GM18508 (cell line): Measurements from ENCODE around the gene TXK.

Source experiments
- ATAC-seq: cut with Tn5 transposase; IDR thresholded peaks from one replicate; pipeline ENCODE4 v1.9.1; 2021; ENCODE audit warnings: moderate number of reproducible peaks; ENCODE audit not compliant: insufficient read depth, unreplicated experiment

Gene TXK

DNA sequence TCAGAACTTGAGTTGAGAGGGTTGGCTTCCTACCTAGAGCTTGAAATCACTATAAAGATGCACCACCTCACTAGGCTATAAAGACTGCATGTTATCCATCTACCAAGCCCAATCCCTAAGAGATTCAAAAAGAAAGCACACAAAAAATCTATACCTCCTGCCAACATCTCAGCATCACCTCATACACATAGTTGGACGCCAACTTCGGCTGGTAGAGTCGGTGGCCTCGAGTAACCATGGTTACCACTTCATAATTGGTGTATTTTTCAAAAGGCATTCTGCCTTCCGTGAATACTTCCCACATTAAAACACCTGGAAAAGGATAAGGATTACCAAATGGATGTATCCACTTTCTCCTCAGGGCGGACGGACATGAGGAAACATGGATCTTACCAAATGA, 4.5 kb upstream of the TXK start:
- ATAC-seq: no peak

DNA sequence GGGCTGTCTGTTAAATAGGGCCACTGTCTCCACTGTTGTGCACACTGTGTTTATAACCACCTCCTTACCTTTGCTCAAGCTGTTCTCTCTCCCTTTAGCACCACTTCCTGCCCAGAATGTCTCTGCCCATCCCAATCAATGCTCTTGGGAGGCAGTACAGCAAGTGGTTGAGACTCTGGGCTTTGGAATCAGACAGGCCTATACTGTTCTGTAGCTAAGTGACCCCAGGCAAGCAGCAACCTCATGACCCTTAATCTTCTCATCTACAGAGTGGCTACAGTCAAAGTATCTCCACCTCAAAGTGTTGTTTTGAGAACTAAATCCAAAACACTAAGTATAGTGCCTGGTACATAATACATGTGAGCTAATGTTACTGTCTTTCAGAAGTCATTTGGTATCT, 3.8 kb upstream of the TXK start:
- ATAC-seq: no peak

DNA sequence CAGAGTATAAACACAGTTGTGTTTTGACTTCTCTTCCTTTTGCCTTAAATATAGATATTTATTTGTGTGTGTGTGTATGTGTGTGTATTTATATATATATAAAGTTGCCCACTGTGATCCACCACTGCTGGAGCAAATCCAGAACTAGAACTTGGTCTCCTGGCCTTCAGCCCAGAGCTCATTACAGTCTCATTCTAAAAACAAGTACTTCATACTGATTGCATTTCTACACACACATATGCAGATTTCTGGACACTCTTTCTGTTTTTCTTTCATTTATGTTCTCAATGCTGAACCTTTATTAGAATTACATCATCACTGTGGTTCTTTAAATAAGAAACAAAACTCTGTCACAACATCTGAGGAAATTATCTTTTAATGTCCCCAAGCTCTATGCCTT, 381 bp downstream of the TXK start:
- ATAC-seq: no peak

DNA sequence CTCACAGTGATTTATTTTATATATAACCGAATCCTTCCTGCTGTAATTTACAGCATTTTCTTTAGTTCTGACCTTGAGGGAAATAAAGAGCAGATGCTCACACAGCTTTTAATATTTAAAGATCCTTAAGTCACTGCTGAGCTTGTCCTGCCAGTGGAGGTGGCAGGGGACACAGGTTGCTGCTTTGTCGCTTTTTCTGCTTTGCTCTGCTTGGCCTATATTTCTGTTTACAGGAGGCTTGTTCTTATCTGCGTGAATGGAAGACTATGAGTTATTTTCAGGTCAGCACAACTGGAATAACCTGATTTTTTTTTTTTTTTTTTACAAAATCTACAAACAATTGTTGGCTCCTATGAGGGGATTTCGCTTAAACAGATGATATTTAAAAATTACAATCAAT, 2.3 kb downstream of the TXK start:
- no peak for ATAC-seq

DNA sequence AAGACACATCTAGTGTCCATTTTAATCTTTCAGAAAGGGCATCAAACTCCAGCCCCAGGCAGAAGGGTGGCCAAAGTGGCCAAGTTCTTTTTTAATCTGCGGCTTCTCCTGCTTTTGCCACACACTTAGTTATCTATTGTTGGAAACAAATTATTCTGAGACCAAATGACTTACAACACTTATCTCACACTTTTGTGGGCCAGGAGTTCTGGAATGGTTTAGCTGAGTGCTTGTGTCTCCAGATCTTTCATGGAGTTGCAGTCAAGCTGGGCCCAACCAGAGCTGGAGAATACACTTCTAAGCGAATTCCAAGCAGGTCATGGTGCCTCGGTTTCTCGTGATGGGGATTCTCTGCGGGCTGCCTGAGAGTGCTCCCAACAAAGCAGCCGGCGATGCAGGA, 4.0 kb downstream of the TXK start:
- ATAC-seq: no peak

DNA sequence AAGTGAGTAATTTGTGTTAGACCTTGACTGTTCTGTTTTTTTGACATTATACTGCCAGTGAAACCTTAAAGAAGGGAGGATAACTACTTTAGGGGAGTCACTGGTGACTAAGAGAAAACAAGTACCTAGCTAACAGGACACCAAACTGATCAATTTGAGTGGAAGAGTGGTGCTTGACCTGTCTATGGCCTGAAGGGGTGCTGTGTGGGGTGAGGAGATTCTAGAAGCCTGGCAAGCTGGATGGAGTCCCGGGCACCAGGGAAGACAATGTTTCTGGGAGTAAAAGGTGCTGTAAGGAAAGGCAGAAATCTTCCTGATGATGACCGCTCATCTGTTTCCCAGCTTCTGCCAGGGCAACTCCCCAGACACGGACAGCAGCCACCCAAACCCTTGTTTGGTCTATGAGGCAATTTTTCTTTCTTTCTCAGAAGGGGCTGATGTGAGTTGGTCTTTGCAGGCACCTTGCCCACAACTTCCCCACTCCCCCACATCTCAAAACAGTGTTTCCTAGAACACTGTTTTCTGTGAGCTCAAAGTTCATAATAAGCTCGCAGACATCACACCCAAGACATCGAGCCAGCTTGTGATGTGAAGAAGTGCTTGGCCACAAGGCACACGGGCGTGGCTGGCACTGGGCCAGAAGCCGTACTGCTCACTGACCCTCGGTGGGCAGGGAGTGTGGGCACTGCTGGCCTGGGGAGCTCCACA, 4.6 kb downstream of the TXK start:
- ATAC-seq: no peak

DNA sequence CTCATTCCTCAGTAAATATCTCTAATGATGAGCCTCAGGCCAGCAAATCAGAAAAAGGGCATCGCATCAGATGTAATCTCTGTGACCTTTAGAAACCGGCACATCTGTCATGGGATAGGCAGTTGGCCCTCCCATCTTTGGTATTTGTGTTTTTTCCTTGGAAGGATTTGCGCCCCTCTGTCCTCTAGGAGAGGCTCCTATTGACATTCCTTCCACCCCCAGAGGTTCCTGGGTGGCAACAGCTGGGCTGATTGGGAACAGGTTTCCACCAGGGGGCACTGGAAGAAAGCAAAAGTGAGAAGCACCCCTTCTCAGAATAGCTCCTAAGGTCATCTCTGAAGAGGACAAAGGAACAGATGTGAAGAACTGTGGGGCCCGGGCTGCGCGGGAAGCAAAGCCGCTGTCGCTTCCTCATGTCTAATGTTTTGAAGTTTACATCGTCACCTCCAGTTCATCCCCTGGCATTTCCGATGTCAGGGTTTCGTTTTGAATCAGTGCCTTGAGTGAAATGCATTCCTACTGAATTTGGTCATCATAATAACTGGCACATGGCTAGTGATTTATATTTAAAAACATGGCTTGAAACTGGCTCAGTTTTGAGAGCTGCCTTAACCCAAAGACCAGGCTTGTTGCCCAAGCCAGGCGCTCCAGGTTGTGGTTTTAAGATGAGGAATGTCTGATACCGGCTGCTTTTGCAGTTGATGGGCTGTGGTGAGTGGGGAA, 6.2 kb downstream of the TXK start:
- ATAC-seq: peak; percentile 88

DNA sequence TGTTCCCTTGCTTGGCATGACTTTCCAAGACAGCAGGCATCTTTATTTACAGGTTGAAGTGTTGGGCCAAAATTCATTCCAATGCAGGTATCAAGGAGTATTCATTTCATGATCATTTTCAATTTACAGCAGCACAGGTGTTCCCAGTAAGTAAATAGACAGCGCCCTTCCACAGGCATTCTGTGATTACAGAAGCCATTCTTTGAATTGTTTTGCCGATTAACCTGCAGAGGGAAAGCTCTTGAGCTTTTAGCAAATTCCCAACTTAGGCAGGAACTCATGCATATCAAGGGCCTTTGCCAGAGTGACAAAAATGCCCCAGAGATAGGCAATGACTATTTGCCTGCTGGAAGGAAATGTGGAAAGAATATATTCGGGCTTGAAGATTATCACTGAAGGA, 6.8 kb downstream of the TXK start:
- no peak for ATAC-seq

DNA sequence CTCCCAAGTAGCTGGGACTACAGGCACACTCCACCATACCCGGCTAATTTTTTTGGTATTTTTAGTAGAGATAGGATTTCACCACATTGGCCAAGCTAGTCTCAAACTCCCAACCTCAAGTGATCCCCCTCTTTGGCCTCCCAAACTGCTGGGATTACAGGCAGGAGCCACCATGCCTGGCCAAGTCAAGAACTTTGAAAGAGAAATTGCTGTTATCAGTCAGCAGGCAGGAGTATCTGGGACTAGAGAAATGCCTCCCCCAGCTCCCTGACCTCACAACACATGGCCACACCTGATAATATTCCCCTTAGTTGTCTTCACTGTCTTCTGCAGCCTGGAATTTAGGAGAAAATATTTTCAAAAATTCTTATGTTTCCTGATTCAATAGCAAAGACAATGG, 7.4 kb downstream of the TXK start:
- no peak for ATAC-seq

DNA sequence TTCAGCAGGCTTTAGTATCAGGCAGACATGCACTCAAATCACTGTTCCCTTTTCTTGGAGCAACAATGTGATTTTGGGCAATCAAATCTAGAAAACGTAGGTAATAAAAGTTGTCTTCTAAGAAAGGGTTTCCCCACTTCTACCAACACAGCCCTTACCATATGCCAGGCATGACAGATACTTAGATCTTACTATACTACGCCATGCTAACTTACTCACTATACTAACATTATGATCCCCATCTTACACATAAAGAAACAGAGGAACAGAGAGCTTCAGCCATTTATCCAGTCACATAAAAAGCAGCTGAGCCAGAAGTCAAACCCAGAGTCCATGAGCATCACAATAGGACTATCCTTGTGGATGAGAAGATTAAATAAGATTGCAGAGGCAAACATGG, 9.2 kb downstream of the TXK start:
- ATAC-seq: no peak

DNA sequence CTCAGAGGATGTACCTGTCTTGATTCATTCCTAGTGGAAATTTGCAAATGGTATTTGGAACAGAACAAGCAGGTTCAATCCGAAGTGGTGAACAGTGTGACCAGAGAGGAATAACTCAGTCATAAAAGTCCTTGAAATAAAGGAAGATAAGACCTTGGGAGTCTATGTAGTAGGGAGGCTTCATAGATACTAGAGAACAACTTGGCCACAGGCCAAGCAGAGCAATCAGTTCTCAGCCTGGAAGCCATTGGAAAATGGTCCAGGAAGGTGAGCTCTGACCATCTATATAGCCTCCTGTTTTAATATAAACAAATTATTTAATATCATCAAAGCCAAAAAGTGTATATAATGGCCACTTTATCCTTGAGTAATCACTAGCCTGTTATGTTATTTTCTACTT, 11.3 kb downstream of the TXK start:
- no peak for ATAC-seq

DNA sequence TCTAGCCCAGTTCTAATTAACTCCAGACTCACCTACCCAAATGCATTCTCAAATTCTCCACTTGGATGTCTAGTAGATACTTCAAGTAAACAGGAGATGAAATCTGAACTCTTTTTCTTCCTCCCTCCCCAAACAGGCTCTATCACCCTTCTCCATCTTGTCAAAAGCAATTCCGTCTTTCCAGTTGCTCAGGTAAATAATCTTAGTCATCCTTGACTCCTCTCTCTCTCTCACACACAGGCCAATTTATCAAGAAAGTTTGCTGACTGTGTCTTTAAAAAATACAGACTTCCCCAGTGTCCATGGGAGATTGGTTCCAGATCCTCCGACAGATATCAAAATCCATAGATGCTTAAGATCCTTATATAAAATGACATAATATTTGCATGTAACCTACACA, 12.9 kb downstream of the TXK start:
- no peak for ATAC-seq

DNA sequence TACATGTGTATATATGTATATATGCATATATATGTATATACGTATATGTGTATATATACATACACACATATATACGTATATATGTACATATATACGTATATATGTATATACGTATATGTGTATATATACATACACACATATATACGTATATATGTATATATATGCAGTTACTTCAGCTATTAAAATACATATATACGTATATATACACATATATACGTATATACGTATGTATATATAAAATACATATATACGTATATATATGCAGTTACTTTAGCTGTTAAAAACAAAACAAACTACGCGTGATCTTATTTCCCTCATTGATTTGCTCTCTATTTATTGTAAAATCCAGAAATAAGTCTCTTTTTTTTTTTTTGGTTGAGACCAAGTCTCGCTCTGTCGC, 13.9 kb downstream of the TXK start:
- no peak for ATAC-seq

DNA sequence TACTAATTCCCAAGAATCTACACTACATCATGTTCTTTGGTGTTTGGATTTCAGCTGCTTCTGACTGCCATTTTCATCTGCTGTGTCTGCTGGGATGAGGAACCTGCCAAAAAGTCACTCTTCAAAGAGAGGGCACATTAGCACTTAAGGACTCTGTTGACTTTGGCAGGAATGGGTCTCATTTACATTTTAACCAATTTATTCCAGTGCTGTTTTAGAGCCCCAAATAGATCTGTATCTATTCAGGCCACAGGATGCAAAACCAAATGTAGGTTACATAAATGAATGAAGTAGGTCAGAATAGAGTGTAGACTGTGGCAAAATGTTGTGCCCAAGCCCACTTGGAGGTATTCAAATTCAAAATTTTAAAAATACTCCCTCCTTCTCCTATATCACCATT, 14.4 kb downstream of the TXK start:
- no peak for ATAC-seq

DNA sequence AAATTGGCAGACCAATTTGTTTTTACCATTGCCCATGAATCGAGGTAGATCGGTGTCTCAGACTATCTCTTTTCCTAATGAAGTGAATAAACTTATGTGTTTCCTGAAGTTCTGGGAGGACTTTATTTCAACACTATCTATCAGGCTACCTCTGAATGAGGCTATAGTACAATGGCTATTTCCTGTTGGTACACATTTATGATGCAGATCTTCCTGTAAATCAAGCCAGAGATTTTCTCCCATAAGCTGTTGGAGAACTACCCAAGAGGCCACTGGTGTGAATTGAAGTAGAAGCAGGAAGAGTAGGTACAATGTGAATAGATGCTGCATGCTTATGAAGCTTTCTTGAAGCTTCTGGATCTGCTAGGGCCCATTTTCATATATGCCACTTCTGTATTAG, 16.0 kb downstream of the TXK start:
- no peak for ATAC-seq

DNA sequence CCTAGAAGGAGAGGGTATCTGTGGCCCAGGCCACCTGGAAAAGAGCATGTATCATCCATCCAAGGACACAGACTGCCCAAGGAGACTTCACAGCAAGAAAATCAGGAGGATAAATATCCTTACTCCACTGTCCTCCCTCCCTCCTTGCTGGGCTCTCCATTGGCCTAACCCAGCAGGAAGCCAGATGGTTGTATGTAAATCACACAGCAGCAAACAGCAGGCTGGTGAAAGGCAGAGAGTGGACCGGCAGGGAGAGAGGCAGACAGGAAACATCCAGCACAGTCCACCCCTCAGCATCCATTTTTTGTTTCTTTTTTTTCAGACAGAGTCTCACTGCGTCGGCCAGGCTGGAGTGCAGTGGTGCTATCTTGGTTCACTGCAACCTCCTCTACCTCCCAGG, 17.5 kb downstream of the TXK start:
- no peak for ATAC-seq

DNA sequence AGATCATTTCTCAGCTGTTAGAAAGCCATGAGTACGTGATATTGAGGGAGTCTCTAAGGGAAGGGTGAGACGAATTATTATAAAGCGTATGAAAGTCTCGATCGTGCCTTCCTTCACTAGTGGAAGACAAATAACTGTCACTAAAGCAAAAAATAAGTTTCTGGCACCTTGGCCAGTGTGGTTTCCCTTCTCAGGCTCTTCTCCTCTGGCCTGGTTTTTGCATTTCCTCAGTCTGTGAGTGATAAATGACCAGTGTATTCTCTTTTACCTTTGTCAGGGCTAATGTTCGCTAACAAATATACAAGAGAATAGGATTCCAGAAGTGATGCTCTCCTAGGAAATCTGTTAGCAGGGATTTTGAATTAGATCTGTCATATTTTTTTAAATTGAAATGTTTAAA, 19.6 kb downstream of the TXK start:
- no peak for ATAC-seq

DNA sequence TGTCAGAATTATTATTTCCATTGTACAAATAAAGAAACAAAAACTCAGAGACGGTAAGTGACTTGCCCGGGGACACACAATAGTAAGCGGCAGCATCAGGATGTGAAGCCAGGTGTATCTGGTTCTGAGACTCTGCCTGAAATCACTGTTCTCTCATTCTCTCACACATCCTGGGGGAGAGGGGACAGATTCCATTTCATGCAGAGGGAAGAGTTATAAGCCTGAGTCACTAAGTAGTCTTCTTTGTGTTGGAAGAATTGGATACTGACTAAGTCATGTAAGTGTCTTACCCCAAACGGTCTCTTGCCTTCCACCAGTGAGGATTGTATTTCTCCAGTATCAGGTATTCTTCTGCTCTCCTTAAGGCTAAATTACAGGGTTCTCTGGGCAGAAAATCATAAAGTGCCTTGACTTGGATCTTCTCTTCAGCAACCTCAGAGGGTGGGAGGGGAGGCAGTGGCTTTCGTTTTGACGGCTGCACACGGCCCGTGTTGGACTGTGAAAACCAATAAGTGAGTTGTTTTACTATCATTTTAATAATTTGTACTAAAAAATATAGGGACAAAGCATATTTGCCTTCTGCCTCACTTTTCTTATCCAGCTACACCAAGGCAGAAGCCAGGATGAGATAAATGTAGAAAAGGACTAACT, 21.9 kb downstream of the TXK start:
- no peak for ATAC-seq

DNA sequence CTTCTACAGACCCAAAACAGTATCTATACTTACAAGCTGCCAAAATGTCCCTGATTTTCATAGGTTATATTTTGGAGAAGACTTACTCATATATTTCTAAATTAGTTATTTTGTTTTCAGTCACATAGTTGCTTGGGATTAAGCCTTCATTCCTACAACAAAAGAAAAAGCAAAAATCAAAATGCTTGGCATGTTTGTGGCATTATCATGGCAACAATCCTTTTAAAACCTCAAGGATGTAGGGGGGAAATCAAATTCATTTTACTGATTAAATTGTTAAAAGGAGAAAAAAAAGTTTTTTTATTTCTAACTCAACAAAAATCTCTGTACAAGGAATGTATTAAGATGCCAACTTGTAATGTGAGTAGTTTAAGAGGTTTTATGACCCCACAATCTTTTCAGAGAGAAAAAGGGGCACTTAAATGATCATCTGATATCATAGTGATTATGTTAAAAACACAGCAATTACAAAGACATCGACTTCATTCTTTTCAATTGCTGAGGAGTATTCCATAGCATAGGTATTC, 23.5 kb downstream of the TXK start:
- no peak for ATAC-seq

DNA sequence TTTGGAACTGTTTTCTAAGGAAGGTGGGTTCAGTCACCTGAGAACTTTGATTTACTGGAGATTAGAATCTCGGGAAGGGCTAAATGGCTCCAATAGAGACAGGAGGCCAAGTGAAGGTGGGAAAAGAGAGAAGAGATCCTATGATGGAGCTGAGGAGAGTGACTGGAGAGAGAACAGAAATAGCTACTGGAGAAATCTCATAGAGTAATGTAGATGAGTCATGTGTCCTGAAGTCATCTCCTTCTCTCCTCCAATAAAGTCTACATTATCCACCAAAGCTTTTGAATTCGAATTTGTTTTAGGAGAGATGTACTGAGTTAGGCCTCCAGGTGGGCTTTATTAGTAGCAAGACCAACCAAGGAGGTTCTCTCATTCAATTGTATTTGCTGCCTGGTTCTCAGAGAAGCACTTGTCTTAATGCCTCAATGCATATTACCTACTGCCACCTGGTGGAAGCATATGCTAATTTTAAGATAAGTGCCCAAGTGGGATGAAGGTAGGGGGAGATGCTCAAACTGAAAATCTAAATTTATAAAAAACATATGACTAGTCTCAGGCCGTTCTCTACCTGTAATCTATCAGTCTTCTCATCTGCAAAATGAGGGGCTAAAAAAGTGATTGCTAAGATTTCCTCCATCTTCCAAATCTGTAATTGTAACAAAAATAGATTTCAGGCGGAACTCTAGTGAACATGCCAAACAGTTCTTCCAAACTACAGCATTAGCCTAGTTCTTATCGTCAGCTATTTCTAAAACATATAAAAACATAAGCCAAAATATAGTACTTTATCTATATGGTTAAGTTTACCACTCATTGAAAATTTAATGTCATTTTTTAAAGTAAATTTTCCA, 24.4 kb downstream of the TXK start:
- ATAC-seq: peak; percentile 65
